HepG2 (cell line): ENCODE measurements around the gene FGF18. TPM values are rescaled to one million over a fixed set of nuclear protein-coding genes. Genes with fewer than 3 reads are reported as not detected.

Source experiments
- ATAC-seq: fragments of 200-7000 bp; cut with Tn5 transposase; 3 replicates; pipeline ENCODE4 v1.9.1; 2020; ENCODE audit warnings: mild to moderate bottlenecking, moderate library complexity
- BruUV-seq: library from RNA; stranded (reverse); fragments of 400-500 nt; replicated peaks from 2 replicates; lab custom pipeline; 2021; lab: Mats Ljungman, UMichigan
- CTCF ChIA-PET: fragments of 300-600 bp; formaldehyde crosslinking; extraction: SDS; loops from one replicate; lab custom pipeline; 2021; ENCODE audit warnings: low total read pairs, inconsistent platforms, low intra/inter-chr PET ratio; lab: Yijun Ruan, JAX
- POLR2A ChIA-PET: fragments of 350-600 bp; sonication (Branson Sonifier 250); formaldehyde crosslinking; loops from one replicate; lab custom pipeline; 2020; ENCODE audit warnings: antibody characterized with exemption, inconsistent platforms; lab: Yijun Ruan, JAX
- DNase-seq: peaks from one replicate; pipeline ENCODE4 v3.0.0-alpha.2; 2015; ENCODE audit warnings: low spot score
- FAIRE-seq: peaks from 3 replicates; lab custom pipeline; 2011; peaks lifted over from hg19 to GRCh38; lab: Jason Lieb, UNC
- H2AFZ ChIP-seq: one replicate; pipeline ENCODE4 v1.6.1; 2011; ENCODE audit warnings: low read length, inconsistent platforms
- H3K27ac ChIP-seq: fragments of 300-600 bp; 3 replicates; pipeline ENCODE4 v1.8.0; 2011; ENCODE audit warnings: mixed run types, mild to moderate bottlenecking, mixed read lengths, low read length, inconsistent platforms; ENCODE audit not compliant: insufficient read depth; ENCODE audit errors: extremely low read length
- H3K27me3 ChIP-seq, 2 experiments: fragments of 200-600 bp in 1 of 2; 2 replicates in 1 of 2; 3 replicates in 1 of 2; pipeline versions ENCODE4 v1.6.0 to v1.8.0; 2011; ENCODE audit warnings: low read length in 2 of 2, mild to moderate bottlenecking in 2 of 2, moderate library complexity in 2 of 2, inconsistent platforms in 1 of 2; ENCODE audit not compliant: insufficient read depth in 2 of 2, control insufficient read depth in 1 of 2
- H3K36me3 ChIP-seq, 2 experiments: fragments of 200-600 bp in 1 of 2; replicated peaks in 1 of 2; 2 replicates in 1 of 2; 3 replicates in 1 of 2; pipeline versions ENCODE4 v1.5.1 to v1.8.0; 2011; ENCODE audit warnings: low read length in 2 of 2, inconsistent platforms in 1 of 2; ENCODE audit not compliant: insufficient read depth in 2 of 2, control insufficient read depth in 1 of 2
- H3K4me1 ChIP-seq: 2 replicates; pipeline ENCODE4 v1.5.1; 2012; ENCODE audit warnings: low read length, inconsistent platforms; ENCODE audit not compliant: insufficient read depth
- H3K4me2 ChIP-seq: 2 replicates; pipeline ENCODE4 v1.6.0; 2011; ENCODE audit warnings: low read depth, low read length, inconsistent platforms
- H3K4me3 ChIP-seq, 3 experiments: fragments of 200-600 bp in 1 of 3; sonication (generic), shearing (Covaris generic) in 1 of 3; replicated peaks in 1 of 3; 2 replicates each; pipeline ENCODE4 v1.5.1; 2011 to 2016; ENCODE audit warnings: low read length in 3 of 3, inconsistent platforms in 2 of 3, low read depth in 2 of 3, mild to moderate bottlenecking in 2 of 3, control low read depth in 1 of 3, mixed read lengths in 1 of 3; ENCODE audit not compliant: insufficient read depth in 1 of 3
- H3K79me2 ChIP-seq: one replicate; pipeline ENCODE4 v1.6.1; 2011; ENCODE audit warnings: low read length, inconsistent platforms; ENCODE audit not compliant: insufficient read depth
- H3K9ac ChIP-seq: 2 replicates; pipeline ENCODE4 v1.6.0; 2011; ENCODE audit warnings: mild to moderate bottlenecking, low read depth, low read length, inconsistent platforms; ENCODE audit not compliant: insufficient read depth
- H3K9me3 ChIP-seq: 2 replicates; pipeline ENCODE4 v1.5.1; 2012; ENCODE audit warnings: mild to moderate bottlenecking, low read length
- H4K20me1 ChIP-seq: 2 replicates; pipeline ENCODE4 v1.6.0; 2011; ENCODE audit warnings: inconsistent platforms, mild to moderate bottlenecking, low read length, moderate library complexity; ENCODE audit not compliant: insufficient read depth
- FOXJ3 ChIP-seq: sonication (generic); formaldehyde crosslinking; IDR thresholded peaks from 2 replicates; pipeline ENCODE4 v1.4.0; 2020; ENCODE audit warnings: missing genetic modification reagents, mild to moderate bottlenecking, borderline replicate concordance
- ISX ChIP-seq: sonication (generic); formaldehyde crosslinking; conservative IDR thresholded peaks from 2 replicates; pipeline ENCODE4 v1.5.0; 2020; ENCODE audit warnings: missing genetic modification reagents
- KDM4B ChIP-seq: sonication (generic); formaldehyde crosslinking; IDR thresholded peaks from 2 replicates; pipeline ENCODE4 v1.4.0; 2020; ENCODE audit warnings: missing genetic modification reagents
- MEF2D ChIP-seq: sonication (generic); formaldehyde crosslinking; IDR thresholded peaks from 2 replicates; pipeline ENCODE4 v1.5.1; 2020; ENCODE audit warnings: mild to moderate bottlenecking, missing genetic modification reagents
- NFYC ChIP-seq: IDR thresholded peaks from 2 replicates; pipeline ENCODE4 v1.6.1; 2016; ENCODE audit warnings: missing genetic modification reagents, missing compliant biosample characterization
- POLR2AphosphoS2 ChIP-seq: IDR thresholded peaks from 2 replicates; pipeline ENCODE4 v1.6.1; 2011; ENCODE audit warnings: low read depth, low read length, improper control_type of control experiment
- RFXANK ChIP-seq: IDR thresholded peaks from 2 replicates; pipeline ENCODE4 v1.6.1; 2016
- SMARCE1 ChIP-seq: fragments of 450-650 bp; IDR thresholded peaks from 2 replicates; pipeline ENCODE4 v1.6.1; 2017; ENCODE audit warnings: borderline replicate concordance
- SOX5 ChIP-seq: IDR thresholded peaks from 2 replicates; pipeline ENCODE4 v1.6.1; 2016; ENCODE audit warnings: borderline replicate concordance
- SP2 ChIP-seq: sonication (generic); formaldehyde crosslinking; IDR thresholded peaks from 2 replicates; pipeline ENCODE4 v1.5.1; 2020; ENCODE audit warnings: mild to moderate bottlenecking, missing genetic modification reagents
- TOPORS ChIP-seq: sonication (generic); formaldehyde crosslinking; IDR thresholded peaks from 2 replicates; pipeline ENCODE4 v1.8.0; 2023; ENCODE audit warnings: mild to moderate bottlenecking, missing genetic modification reagents
- ZBTB20 ChIP-seq: sonication (generic); formaldehyde crosslinking; IDR thresholded peaks from 2 replicates; pipeline ENCODE4 v1.8.1; 2023; ENCODE audit warnings: missing genetic modification reagents, low read depth, mild to moderate bottlenecking, borderline replicate concordance
- ZFX ChIP-seq: sonication (generic); formaldehyde crosslinking; IDR thresholded peaks from 2 replicates; pipeline ENCODE4 v1.4.0; 2020; ENCODE audit warnings: mild to moderate bottlenecking, low read depth, missing genetic modification reagents, moderate library complexity
- ZNF605 ChIP-seq: sonication (generic); formaldehyde crosslinking; IDR thresholded peaks from 2 replicates; pipeline ENCODE4 v1.8.0; 2022; ENCODE audit warnings: mild to moderate bottlenecking, missing genetic modification reagents
- ZNF878 ChIP-seq: sonication (generic); formaldehyde crosslinking; IDR thresholded peaks from 2 replicates; pipeline ENCODE4 v1.8.1; 2023; ENCODE audit warnings: mild to moderate bottlenecking, missing genetic modification reagents, moderate library complexity
- ZSCAN31 ChIP-seq: sonication (generic); formaldehyde crosslinking; IDR thresholded peaks from 2 replicates; pipeline ENCODE4 v1.5.0; 2020; ENCODE audit warnings: low read depth, mild to moderate bottlenecking, missing genetic modification reagents
- WGBS: methylation state at CpG from one replicate; pipeline ENCODE4 v1.1.6; 2017; ENCODE audit warnings: low lambda C conversion rate; 5-methylcytosine and 5-hydroxymethylcytosine counted together
- in situ Hi-C: cut with HindIII; loops from 2 replicates; pipeline ENCODE4 v1.10.0; 2017; ENCODE audit warnings: low pct_unique_long_range_greater_than_20kb; ENCODE audit not compliant: extremely low pct_ligation_motif_present
- intact Hi-C: fragments of 100-400 bp; cut with micrococcal nuclease; formaldehyde crosslinking; loops from one replicate; pipeline ENCODE4 v1.10.0; 2022; ENCODE audit not compliant: unreplicated experiment
- polyA plus RNA-seq, 8 experiments: library from polyadenylated mRNA; depleted of rRNA in 3 of 8; stranded (reverse) in 7 of 8; unstranded in 1 of 8; fragments of >200 nt; fragmentation: Illumina TruSeq in 4 of 8; extraction: Trizol in 4 of 8; gene quantifications; 2 replicates each; pipeline versions ENCODE4 v1.2.1 to v1.2.3, GENCODE V29; 2011 to 2016; ENCODE audit warnings: low read depth in 4 of 8, missing spikeins in 1 of 8, mixed read lengths in 1 of 8; ENCODE audit not compliant: insufficient read depth in 1 of 8
- total RNA-seq, 5 experiments: library from RNA; depleted of rRNA; stranded (reverse); fragments of >200 nt; fragmentation: Illumina TruSeq; extraction: Trizol; gene quantifications; 2 replicates each; pipeline ENCODE4 v1.2.3, GENCODE V29; 2016; ENCODE audit warnings: low read depth in 1 of 5
- TF ChIP-seq, protein P1 (sequence below): sonication (generic); IDR thresholded peaks from 2 replicates; pipeline ENCODE4 v1.6.1; 2016; ENCODE audit warnings: low read depth, borderline replicate concordance
- TF ChIP-seq, protein P2 (sequence below): sonication (generic); formaldehyde crosslinking; IDR thresholded peaks from 2 replicates; pipeline ENCODE4 v1.4.0; 2020; ENCODE audit warnings: missing genetic modification reagents, mild to moderate bottlenecking, borderline replicate concordance

FGF18 gene
- total and polyA plus RNA-seq, 2 of the 13 experiments (the other 11 are each of a cell fraction or from before 2014, with no cell fraction given), result not detected

DNA sequence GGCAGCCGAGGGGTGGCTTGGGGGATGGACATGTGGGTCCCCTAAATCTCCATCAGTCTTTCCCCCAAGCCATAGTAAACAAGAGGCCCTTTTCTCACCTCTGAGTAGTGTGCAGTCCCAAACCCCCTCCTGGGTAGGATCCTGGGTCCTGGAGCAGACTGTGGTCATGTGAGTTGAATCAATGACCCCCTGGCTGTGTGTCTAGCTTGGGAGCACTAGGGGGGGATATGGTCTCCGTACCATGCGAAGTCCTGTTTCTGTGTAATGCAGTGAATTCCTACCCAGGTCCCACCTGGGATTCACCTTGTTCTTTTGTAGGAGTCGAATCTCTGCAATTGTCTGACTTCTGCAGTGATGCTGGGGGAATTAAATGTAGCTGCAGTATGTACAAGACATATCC, 66.2 kb downstream of the FGF18 start:
- CTCF ChIA-PET, result no interaction called here
- Histone ChIP-seq H3K4me2 (no peak overlapping the region), H2AFZ (no peak overlapping the region), H3K79me2 (no peaks in the 10 kb centered on the region), H3K27me3 (peaks cover 6 to 18% of the 10 kb centered on the region in 2 experiments; a peak in 2 of 5 replicates), H4K20me1 (no peaks in the 10 kb centered on the region), H3K27ac (no peak overlapping the region), H3K4me1 (no peaks in the 10 kb centered on the region), H3K9me3 (no peaks in the 10 kb centered on the region), H3K9ac (no peak overlapping the region), H3K36me3 (no peaks in the 10 kb centered on the region), H3K4me3 (no peak overlapping the region)
- intact Hi-C loops (loop anchor here (2.0 kb wide), 1 partner anchor 421 kb away; no protein-coding TSS in a partner anchor), in situ Hi-C loops (no loop called here)
- no peak for ATAC-seq
- whole genome bisulfite sequencing, result 0% methylated on average over 1 of the region's 4 CpGs
- no TSS peak for BruUV-seq
- DNase-seq, result no peak
- TF ChIP-seq SP2 (CRISPR knock-in tag) (no peak), RFXANK (no peak), ZNF878 (no peak), KDM4B (CRISPR knock-in tag) (no peak), ZSCAN31 (CRISPR knock-in tag) (no peak), ZBTB20 (CRISPR knock-in tag) (no peak), SMARCE1 (no peak)
- TF ChIP-seq, protein P1, sequence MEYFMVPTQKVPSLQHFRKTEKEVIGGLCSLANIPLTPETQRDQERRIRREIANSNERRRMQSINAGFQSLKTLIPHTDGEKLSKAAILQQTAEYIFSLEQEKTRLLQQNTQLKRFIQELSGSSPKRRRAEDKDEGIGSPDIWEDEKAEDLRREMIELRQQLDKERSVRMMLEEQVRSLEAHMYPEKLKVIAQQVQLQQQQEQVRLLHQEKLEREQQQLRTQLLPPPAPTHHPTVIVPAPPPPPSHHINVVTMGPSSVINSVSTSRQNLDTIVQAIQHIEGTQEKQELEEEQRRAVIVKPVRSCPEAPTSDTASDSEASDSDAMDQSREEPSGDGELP, result no peak
- POLR2A ChIA-PET, result no interaction called here
- no peak for FAIRE-seq

DNA sequence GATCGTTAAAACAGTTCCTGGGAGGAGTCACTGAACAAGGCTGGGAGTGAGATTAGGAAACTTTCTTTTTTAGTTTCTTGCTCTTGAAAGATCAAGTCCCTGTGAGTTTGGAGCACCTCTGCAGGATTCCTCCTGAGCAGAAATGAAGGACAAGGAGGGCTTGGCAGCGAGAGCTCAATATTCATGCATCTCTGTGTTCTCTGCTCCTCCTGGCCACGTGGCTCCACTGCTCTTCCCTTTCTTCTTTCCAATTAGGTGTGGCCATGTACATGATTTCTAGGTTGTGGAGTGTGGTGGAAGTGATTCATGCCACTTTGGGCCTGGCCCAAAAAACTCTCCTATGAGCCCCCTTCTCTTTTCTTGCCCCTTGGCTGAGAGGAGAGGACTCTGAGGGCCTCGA, 67.2 kb downstream of the FGF18 start:
- POLR2A ChIA-PET, result no interaction called here
- ATAC-seq (no peak), DNase-seq (no peak), FAIRE-seq (no peak)
- H3K27ac ChIP-seq, result no peak overlapping the region
- H3K4me3 ChIP-seq, result no peak overlapping the region
- no peaks in the 10 kb centered on the region for H3K4me1 ChIP-seq
- BruUV-seq, result no TSS peak
- H2AFZ ChIP-seq, result no peak overlapping the region
- 36% methylated on average over 4 of the region's 4 CpGs for WGBS
- H3K9ac ChIP-seq, result no peak overlapping the region
- intact Hi-C loops, result no loop called here
- no peaks in the 10 kb centered on the region for H3K9me3 ChIP-seq
- peaks cover 6 to 18% of the 10 kb centered on the region in 2 experiments; a peak in 2 of 5 replicates for H3K27me3 ChIP-seq
- H3K36me3 ChIP-seq, result no peaks in the 10 kb centered on the region
- no peaks in the 10 kb centered on the region for H4K20me1 ChIP-seq
- H3K4me2 ChIP-seq, result no peak overlapping the region
- H3K79me2 ChIP-seq, result no peaks in the 10 kb centered on the region
- CTCF ChIA-PET, result no interaction called here
- in situ Hi-C loops, result no loop called here
- TF ChIP-seq ISX (CRISPR knock-in tag) (no peak), ZNF605 (CRISPR knock-in tag) (no peak), NFYC (no peak), ZFX (no peak), FOXJ3 (no peak), SOX5 (CRISPR knock-in tag) (no peak), TOPORS (CRISPR knock-in tag) (no peak), MEF2D (CRISPR knock-in tag) (no peak), POLR2AphosphoS2 (no peak)
- TF ChIP-seq, protein P2, sequence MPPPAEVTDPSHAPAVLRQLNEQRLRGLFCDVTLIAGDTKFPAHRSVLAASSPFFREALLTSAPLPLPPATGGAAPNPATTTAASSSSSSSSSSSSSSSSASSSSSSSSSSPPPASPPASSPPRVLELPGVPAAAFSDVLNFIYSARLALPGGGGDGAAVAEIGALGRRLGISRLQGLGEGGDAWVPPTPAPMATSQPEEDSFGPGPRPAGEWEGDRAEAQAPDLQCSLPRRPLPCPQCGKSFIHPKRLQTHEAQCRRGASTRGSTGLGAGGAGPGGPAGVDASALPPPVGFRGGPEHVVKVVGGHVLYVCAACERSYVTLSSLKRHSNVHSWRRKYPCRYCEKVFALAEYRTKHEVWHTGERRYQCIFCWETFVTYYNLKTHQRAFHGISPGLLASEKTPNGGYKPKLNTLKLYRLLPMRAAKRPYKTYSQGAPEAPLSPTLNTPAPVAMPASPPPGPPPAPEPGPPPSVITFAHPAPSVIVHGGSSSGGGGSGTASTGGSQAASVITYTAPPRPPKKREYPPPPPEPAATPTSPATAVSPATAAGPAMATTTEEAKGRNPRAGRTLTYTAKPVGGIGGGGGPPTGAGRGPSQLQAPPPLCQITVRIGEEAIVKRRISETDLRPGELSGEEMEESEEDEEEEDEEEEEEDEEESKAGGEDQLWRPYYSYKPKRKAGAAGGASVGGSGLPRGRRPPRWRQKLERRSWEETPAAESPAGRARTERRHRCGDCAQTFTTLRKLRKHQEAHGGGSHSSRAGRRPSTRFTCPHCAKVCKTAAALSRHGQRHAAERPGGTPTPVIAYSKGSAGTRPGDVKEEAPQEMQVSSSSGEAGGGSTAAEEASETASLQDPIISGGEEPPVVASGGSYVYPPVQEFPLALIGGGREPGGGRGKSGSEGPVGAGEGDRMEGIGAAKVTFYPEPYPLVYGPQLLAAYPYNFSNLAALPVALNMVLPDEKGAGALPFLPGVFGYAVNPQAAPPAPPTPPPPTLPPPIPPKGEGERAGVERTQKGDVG, result no peak
